Lung (tissue), 12 donors: ENCODE results near the gene NOS1. TPM values are rescaled to one million over a fixed set of nuclear protein-coding genes. Genes with fewer than 3 reads are reported as not detected.

ENCODE experiments used
- ATAC-seq: fragments of 200-7000 bp; cut with Tn5 transposase; one replicate; pipeline ENCODE4 v1.9.1; 2020; ENCODE audit warnings: moderate number of reproducible peaks; ENCODE audit not compliant: insufficient read depth, low FRiP score
- DNase-seq, 3 donors: peaks; one replicate each; pipeline ENCODE4 v3.0.0-alpha.2; 2013 to 2017
- H3K27ac ChIP-seq, 2 donors: one replicate each; pipeline ENCODE4 v1.5.1; 2013; ENCODE audit warnings: mild to moderate bottlenecking in 2 of 2, moderate library complexity in 2 of 2, control low read depth in 1 of 2, inconsistent platforms in 1 of 2, low read depth in 1 of 2, low read length in 1 of 2
- H3K27me3 ChIP-seq, 3 donors: one replicate each; pipeline ENCODE4 v1.5.1; 2013; ENCODE audit warnings: low read length in 2 of 3; ENCODE audit not compliant: control insufficient read depth in 3 of 3, insufficient read depth in 3 of 3
- H3K36me3 ChIP-seq, 4 donors: one replicate each; pipeline ENCODE4 v1.5.1; 2013; ENCODE audit warnings: low read length in 4 of 4, mild to moderate bottlenecking in 1 of 4, moderate library complexity in 1 of 4; ENCODE audit not compliant: control insufficient read depth in 4 of 4, insufficient read depth in 4 of 4
- H3K4me1 ChIP-seq, 5 donors: one replicate each; pipeline ENCODE4 v1.5.1; 2013; ENCODE audit warnings: low read length in 5 of 5, mild to moderate bottlenecking in 2 of 5, moderate library complexity in 1 of 5; ENCODE audit not compliant: control insufficient read depth in 5 of 5, insufficient read depth in 5 of 5
- H3K4me3 ChIP-seq: one replicate; pipeline ENCODE4 v1.5.1; 2013; ENCODE audit warnings: mild to moderate bottlenecking, control low read depth, moderate library complexity
- H3K9ac ChIP-seq, 2 donors: one replicate each; pipeline ENCODE4 v1.5.1; 2013; ENCODE audit warnings: low read length in 2 of 2, control low read depth in 1 of 2; ENCODE audit not compliant: insufficient read depth in 1 of 2
- H3K9me3 ChIP-seq, 4 donors: one replicate each; pipeline ENCODE4 v1.5.1; 2013; ENCODE audit warnings: low read length in 3 of 4, mild to moderate bottlenecking in 1 of 4, moderate library complexity in 1 of 4; ENCODE audit not compliant: control insufficient read depth in 4 of 4, insufficient read depth in 3 of 4
- CTCF ChIP-seq: IDR thresholded peaks from 2 replicates; pipeline ENCODE4 v1.5.1; 2012; ENCODE audit warnings: mild to moderate bottlenecking; ENCODE audit errors: control extremely low read depth, extremely low read depth
- WGBS, 2 donors: extraction: QIAGEN DNeasy Blood & Tissue Kit; methylation state at CpG; one replicate each; pipeline ENCODE4 v1.1.7; 2013; 5-methylcytosine and 5-hydroxymethylcytosine counted together
- polyA plus RNA-seq, 2 donors: library from polyadenylated mRNA; stranded (reverse); fragments of 200-250 nt; gene quantifications; one replicate each; pipeline ENCODE4 v1.2.1, GENCODE V29; 2013
- total RNA-seq, 2 donors: library from RNA; depleted of rRNA in 1 of 2; stranded (reverse); fragments of >200 nt in 1 of 2; gene quantifications; one replicate each; pipeline ENCODE4 v1.2.1, GENCODE V29; 2014 to 2021
- donor health status: control.
- donor health status: control.
- donor health status: Bipolar disorder and iron deficiency.
- donor health status: healthy.
- donor health status: DM: yes; HTN: yes; CAD: no.

The NOS1 gene
- total and polyA plus RNA-seq, 4 donors, result 0.25 to 2.4 (median 0.74) TPM

GRCh38 chr12:117279606-117280005 is 81.8 kb downstream of the NOS1 start:
- 32 to 36% methylated on average over 8 of the region's 8 CpGs for WGBS, 2 donors

GRCh38 chr12:117277875-117278274 is 83.6 kb downstream of the NOS1 start:
- TF ChIP-seq CTCF, result no peak
- DNase-seq (no peak), ATAC-seq (no peak)
- Histone ChIP-seq H3K9ac (no peak overlapping the region), H3K4me3 (no peak overlapping the region), H3K4me1 (no peaks in the 10 kb centered on the region), H3K36me3 (no peaks in the 10 kb centered on the region), H3K27ac (no peak overlapping the region), H3K27me3 (no peaks in the 10 kb centered on the region), H3K9me3 (peaks cover 0 to 4% (median 0%) of the 10 kb centered on the region in 4 donors)
- WGBS, 2 donors, result 57% methylated on average over 7 of the region's 7 CpGs

More at GRCh38 chr12:117279606-117280005, 81.8 kb downstream of the NOS1 start:
- ATAC-seq, result no peak
- no peaks in the 10 kb centered on the region for H3K27me3 ChIP-seq
- no peaks in the 10 kb centered on the region for H3K4me1 ChIP-seq
- no peak for TF ChIP-seq CTCF
- no peak overlapping the region for H3K4me3 ChIP-seq
- peaks cover 0 to 4% (median 0%) of the 10 kb centered on the region in 4 donors for H3K9me3 ChIP-seq
- H3K9ac ChIP-seq, result no peak overlapping the region
- H3K27ac ChIP-seq, result no peak overlapping the region
- H3K36me3 ChIP-seq, result no peaks in the 10 kb centered on the region
- DNase-seq, result no peak

- H3K4me3 ChIP-seq, result no peak overlapping the region
- ATAC-seq, result no peak
Observed at GRCh38 chr12:117273091-117273490, 88.3 kb downstream of the NOS1 start.

More at GRCh38 chr12:117273091-117273490, 88.3 kb downstream of the NOS1 start:
- Histone ChIP-seq H3K36me3 (no peaks in the 10 kb centered on the region), H3K4me1 (no peaks in the 10 kb centered on the region), H3K9me3 (no peaks in the 10 kb centered on the region), H3K9ac (no peak overlapping the region), H3K27me3 (no peaks in the 10 kb centered on the region), H3K27ac (no peak overlapping the region)
- 66 to 77% methylated on average over 2 of the region's 2 CpGs for WGBS, 2 donors
- no peak for DNase-seq
- no peak for TF ChIP-seq CTCF
